ENCODE data around the gene DAZ3.
"Not testable (repeated sequence)": the region's sequence is repeated elsewhere in the genome, so short reads cannot be mapped to it uniquely, and the experiment has no call there.

DAZ3 gene, protein sequence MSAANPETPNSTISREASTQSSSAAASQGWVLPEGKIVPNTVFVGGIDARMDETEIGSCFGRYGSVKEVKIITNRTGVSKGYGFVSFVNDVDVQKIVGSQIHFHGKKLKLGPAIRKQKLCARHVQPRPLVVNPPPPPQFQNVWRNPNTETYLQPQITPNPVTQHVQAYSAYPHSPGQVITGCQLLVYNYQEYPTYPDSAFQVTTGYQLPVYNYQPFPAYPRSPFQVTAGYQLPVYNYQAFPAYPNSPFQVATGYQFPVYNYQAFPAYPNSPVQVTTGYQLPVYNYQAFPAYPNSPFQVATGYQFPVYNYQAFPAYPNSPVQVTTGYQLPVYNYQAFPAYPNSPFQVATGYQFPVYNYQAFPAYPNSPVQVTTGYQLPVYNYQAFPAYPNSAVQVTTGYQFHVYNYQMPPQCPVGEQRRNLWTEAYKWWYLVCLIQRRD

DNA sequence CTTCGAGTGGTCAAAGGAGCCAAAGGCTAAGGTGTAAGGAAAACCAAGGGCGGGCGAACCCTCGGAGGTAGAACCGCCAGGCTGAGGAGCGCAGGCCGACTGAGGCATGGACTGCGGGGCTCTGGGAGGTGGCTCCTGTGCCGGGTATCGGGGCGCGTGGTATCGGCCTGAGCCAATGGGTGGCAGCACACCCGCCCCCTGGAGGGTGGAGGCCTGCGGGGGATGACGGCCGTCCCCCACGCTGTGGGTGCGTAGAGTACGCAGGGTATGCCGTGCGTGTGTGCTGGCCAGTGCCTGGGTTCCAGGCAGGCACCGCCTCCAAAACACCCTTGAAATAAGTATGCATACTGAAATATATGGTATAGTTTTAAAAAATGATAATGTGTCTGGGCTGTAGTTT is at the start of gene DAZ3:
TSS of gene DAZ3 (minus strand) at position 101 of the 400 bp plus-strand sequence. CDS start 208 bp downstream, outside the sequence.
- DNase-seq: not testable (repeated sequence)

GRCh38 chrY:24833619-24834018 is 20.4 kb upstream of the DAZ3 start, which contains the start of gene DAZ4:
Gene DAZ4, plus strand, starts transcription at chrY:24833919. Its CDS starts 208 bp downstream, at chrY:24834127.
- not testable (repeated sequence) for DNase-seq

- DNase-seq: not testable (repeated sequence)
Measured at GRCh38 chrY:24825069-24825468, 11.9 kb upstream of the DAZ3 start.

DNA sequence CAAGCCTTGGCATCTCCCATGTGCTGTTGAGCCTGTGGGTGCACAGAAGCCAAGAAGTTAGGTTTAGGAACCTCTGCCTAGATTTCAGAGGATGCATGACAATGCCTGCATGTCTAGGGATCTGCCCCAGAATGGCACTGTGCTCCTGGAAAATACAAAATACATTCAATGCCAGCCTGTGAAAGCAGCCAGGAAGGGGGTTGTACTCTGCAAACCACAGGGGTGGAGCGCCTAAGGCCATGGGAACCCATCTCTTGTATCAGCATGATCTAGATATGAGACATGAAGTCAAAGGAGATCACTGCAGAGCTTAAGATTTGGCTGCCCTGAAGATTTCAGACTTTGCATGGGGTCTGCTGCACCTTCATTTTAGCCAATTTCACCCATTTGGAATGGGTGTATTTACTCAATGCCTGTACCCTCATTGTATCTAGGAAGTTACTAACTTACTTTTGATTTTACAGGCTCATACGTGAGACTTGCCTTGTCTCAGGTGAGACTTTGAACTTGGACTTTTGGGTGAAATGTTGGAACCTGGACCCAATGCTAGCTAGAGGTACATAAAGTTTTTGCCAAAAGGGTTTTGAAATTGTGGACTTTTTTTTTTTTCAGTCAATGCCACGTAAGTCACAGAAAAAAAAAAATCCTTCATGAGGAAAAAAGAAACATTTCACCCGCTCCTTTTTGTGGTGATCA is 11.1 kb upstream of the DAZ3 start:
- not testable (repeated sequence) for DNase-seq

GRCh38 chrY:24821836-24822235 is 8.6 kb upstream of the DAZ3 start:
- not testable (repeated sequence) for DNase-seq

Data from activated T-cell treated with anti-CD3 and anti-CD28 coated beads, Interleukin-2, amount 50 U/mL, for 48 hours (primary cell).